Calu3 (cell line): ENCODE measurements around the gene USP13. TPM values are rescaled to one million over a fixed set of nuclear protein-coding genes. Genes with fewer than 3 reads are reported as not detected.

Experiments
- BruUV-seq: library from RNA; stranded (reverse); fragments of 400-500 nt; replicated peaks from 2 replicates; lab custom pipeline; 2021; lab: Mats Ljungman, UMichigan
- CTCF ChIA-PET: fragments of 300-600 bp; sonication (Branson Sonifier 250); formaldehyde crosslinking; loops from one replicate; lab custom pipeline; 2022; ENCODE audit warnings: antibody characterized with exemption; lab: Charles Lee
- DNase-seq: peaks from one replicate; pipeline ENCODE4 v3.0.0; 2022
- H3K27ac Mint-ChIP-seq: one replicate; pipeline ENCODE4 v1.8.0; 2022; ENCODE audit warnings: mixed read lengths; ENCODE audit not compliant: unreplicated experiment
- H3K27me3 Mint-ChIP-seq: one replicate; pipeline ENCODE4 v1.8.0; 2022; ENCODE audit warnings: mixed read lengths; ENCODE audit not compliant: unreplicated experiment
- H3K36me3 Mint-ChIP-seq: one replicate; pipeline ENCODE4 v1.8.0; 2022; ENCODE audit warnings: mild to moderate bottlenecking, moderate library complexity, mixed read lengths; ENCODE audit not compliant: insufficient read depth, unreplicated experiment
- H3K4me1 Mint-ChIP-seq: one replicate; pipeline ENCODE4 v1.8.0; 2022; ENCODE audit warnings: mild to moderate bottlenecking, low read depth, mixed read lengths; ENCODE audit not compliant: unreplicated experiment
- H3K4me3 Mint-ChIP-seq: one replicate; pipeline ENCODE4 v1.8.0; 2022; ENCODE audit warnings: mild to moderate bottlenecking, low read depth, moderate library complexity, mixed read lengths; ENCODE audit not compliant: unreplicated experiment
- H3K9me3 Mint-ChIP-seq: one replicate; pipeline ENCODE4 v1.8.0; 2022; ENCODE audit warnings: low read depth, mixed read lengths; ENCODE audit not compliant: unreplicated experiment
- intact Hi-C: fragments of 100-400 bp; cut with micrococcal nuclease; formaldehyde crosslinking; loops from one replicate; pipeline ENCODE4 v1.10.0; 2022; ENCODE audit not compliant: unreplicated experiment
- total RNA-seq: library from RNA; stranded (reverse); gene quantifications from 2 replicates; pipeline ENCODE4 v1.2.3, GENCODE V29; 2022
- TF ChIP-seq, protein P1 (sequence below): fragments of 200-600 bp; IDR thresholded peaks from one replicate; pipeline ENCODE4 v1.8.0; 2022; ENCODE audit warnings: antibody characterized with exemption; ENCODE audit not compliant: unreplicated experiment

The USP13 gene
- total RNA-seq, 1 experiment from 2014 or later = 29.8 TPM

- Mint-ChIP-seq H3K27me3 (no peaks in the 10 kb centered on the region), H3K36me3 (peaks cover 32% of the 10 kb centered on the region), H3K27ac (peak overlapping the region; percentile 37), H3K9me3 (no peaks in the 10 kb centered on the region), H3K4me1 (peaks cover 35% of the 10 kb centered on the region), H3K4me3 (peak overlapping the region; percentile 84)
- intact Hi-C loops = loop anchor here (5.0 kb wide), 1 partner anchor 945 kb away; no protein-coding TSS in a partner anchor
- TF ChIP-seq, protein P1, sequence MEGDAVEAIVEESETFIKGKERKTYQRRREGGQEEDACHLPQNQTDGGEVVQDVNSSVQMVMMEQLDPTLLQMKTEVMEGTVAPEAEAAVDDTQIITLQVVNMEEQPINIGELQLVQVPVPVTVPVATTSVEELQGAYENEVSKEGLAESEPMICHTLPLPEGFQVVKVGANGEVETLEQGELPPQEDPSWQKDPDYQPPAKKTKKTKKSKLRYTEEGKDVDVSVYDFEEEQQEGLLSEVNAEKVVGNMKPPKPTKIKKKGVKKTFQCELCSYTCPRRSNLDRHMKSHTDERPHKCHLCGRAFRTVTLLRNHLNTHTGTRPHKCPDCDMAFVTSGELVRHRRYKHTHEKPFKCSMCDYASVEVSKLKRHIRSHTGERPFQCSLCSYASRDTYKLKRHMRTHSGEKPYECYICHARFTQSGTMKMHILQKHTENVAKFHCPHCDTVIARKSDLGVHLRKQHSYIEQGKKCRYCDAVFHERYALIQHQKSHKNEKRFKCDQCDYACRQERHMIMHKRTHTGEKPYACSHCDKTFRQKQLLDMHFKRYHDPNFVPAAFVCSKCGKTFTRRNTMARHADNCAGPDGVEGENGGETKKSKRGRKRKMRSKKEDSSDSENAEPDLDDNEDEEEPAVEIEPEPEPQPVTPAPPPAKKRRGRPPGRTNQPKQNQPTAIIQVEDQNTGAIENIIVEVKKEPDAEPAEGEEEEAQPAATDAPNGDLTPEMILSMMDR = no peak
- DNase-seq = no peak
- CTCF ChIA-PET = interaction anchor here (0.5 to 2.0 kb wide), 4 partner anchors 8 to 88 kb away, joined by 3 to 10 read pairs (median 5); partner anchors contain the start of genes MRPL47 and NDUFB5
- BruUV-seq = TSS peak; percentile 61
Observed at GRCh38 chr3:179651687-179652446, 973 bp upstream of the USP13 start.

- Mint-ChIP-seq H3K27me3 (no peaks in the 10 kb centered on the region), H3K36me3 (peaks cover 32% of the 10 kb centered on the region), H3K27ac (peak overlapping the region; percentile 61), H3K9me3 (no peaks in the 10 kb centered on the region), H3K4me3 (peak overlapping the region; percentile 84), H3K4me1 (peaks cover 40% of the 10 kb centered on the region)
- CTCF ChIA-PET = interaction anchor here (0.7 to 2.0 kb wide), 4 partner anchors 9 to 90 kb away, joined by 3 to 10 read pairs (median 4); partner anchors contain the start of genes MRPL47 and NDUFB5
- DNase-seq = peak; percentile 72
- intact Hi-C loops = loop anchor here (5.0 kb wide), 1 partner anchor 944 kb away; no protein-coding TSS in a partner anchor
- TF ChIP-seq, protein P1 = no peak
- no TSS peak for BruUV-seq
Observed at GRCh38 chr3:179653096-179653797, 407 bp downstream of the USP13 start.

DNA sequence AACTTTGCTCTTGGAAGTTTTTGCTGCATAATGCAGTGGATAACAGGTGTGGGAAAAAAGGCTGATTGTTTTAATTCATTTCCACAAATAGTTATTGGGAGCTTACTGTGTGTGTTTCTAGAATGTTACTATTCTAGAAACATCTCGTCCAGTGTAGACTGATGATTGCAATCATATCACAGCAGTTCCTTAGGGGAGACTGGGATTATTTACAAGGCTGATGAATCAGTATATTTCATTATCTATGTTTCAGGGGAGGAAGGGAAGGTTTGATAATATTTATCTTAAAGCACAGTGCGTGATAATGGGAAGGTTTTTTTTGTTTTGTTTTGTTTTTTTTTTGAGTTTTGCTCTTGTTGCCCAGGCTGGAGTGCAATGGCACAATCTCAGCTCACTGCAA is 2.4 kb downstream of the USP13 start:
- Mint-ChIP-seq H3K4me3 (peak overlapping the region; percentile 84), H3K9me3 (no peaks in the 10 kb centered on the region), H3K27me3 (no peaks in the 10 kb centered on the region), H3K4me1 (peaks cover 44% of the 10 kb centered on the region), H3K27ac (no peak overlapping the region), H3K36me3 (peaks cover 32% of the 10 kb centered on the region)
- TF ChIP-seq, protein P1 = no peak
- intact Hi-C loops = no loop called here
- BruUV-seq = no TSS peak
- DNase-seq = no peak
- CTCF ChIA-PET = interaction anchor here (0.6 kb wide), 1 partner anchor 94 kb away, joined by 9 read pairs; no protein-coding TSS in a partner anchor

DNA sequence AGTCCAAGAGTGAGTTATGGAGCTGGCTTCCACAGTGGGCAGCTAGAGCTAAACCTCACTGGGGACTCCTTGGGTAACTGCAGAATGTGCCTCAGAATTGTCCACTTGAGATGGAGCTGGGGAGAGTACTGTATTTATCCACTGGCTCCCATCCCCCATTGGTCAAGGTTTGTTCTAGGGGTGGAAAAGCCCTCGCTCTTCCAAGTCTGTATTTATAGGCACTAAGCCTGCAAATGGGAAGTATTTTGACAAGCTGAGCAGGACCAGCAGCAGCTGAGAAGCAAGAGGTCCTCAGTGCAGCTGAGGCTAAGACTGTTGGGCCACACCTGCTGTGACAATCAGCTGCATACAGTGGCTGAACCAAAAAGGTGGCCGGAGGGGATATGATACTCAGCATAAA is 5.8 kb downstream of the USP13 start:
- TF ChIP-seq, protein P1 = no peak
- H3K27ac Mint-ChIP-seq = no peak overlapping the region
- H3K4me1 Mint-ChIP-seq = peaks cover 41% of the 10 kb centered on the region
- intact Hi-C loops = no loop called here
- H3K27me3 Mint-ChIP-seq = no peaks in the 10 kb centered on the region
- H3K9me3 Mint-ChIP-seq = no peaks in the 10 kb centered on the region
- BruUV-seq = no TSS peak
- CTCF ChIA-PET = interaction anchor here (1.6 kb wide), 1 partner anchor 9 kb away, joined by 6 read pairs; no protein-coding TSS in a partner anchor
- no peak for DNase-seq
- H3K36me3 Mint-ChIP-seq = peaks cover 11% of the 10 kb centered on the region
- H3K4me3 Mint-ChIP-seq = no peak overlapping the region
